A673 (cell line): ENCODE measurements around the gene SETD1A.

Source experiments
- CTCF ChIP-seq: fragments of 300-800, 200-600 bp; sonication (generic); conservative IDR thresholded peaks from 2 replicates; pipeline ENCODE4 v1.5.1; 2017; ENCODE audit warnings: low read depth, mild to moderate bottlenecking, antibody characterized with exemption, low read length, moderate library complexity, mixed read lengths
- EZH2 ChIP-seq: fragments of 200-600 bp; sonication (generic); IDR thresholded peaks from 2 replicates; pipeline ENCODE4 v1.6.1; 2017; ENCODE audit warnings: borderline replicate concordance, low read depth, mild to moderate bottlenecking, mixed read lengths, antibody characterized with exemption, low read length; ENCODE audit not compliant: poor library complexity, severe bottlenecking

- no peak for TF ChIP-seq CTCF
- no peak for TF ChIP-seq EZH2
Observed at GRCh38 chr16:30992931-30993816, 35.6 kb downstream of the SETD1A start.
